NB4 (cell line): ENCODE results near the gene CACNA2D4.

Experiments used
- CTCF ChIP-seq: IDR thresholded peaks from one replicate; pipeline ENCODE4 v1.5.1; 2012; ENCODE audit warnings: low read depth, low read length
- MAX ChIP-seq: IDR thresholded peaks from 2 replicates; pipeline ENCODE4 v1.6.1; 2011; ENCODE audit warnings: low read depth, low read length
- MYC ChIP-seq: IDR thresholded peaks from 2 replicates; pipeline ENCODE4 v1.6.1; 2011; ENCODE audit warnings: low read depth, low read length
- POLR2A ChIP-seq: IDR thresholded peaks from 2 replicates; pipeline ENCODE4 v1.6.1; 2011; ENCODE audit warnings: mild to moderate bottlenecking; ENCODE audit not compliant: insufficient read length; ENCODE audit errors: extremely low read depth

GRCh38 chr12:1857086-1857485 is 61.4 kb downstream of the CACNA2D4 start:
- TF ChIP-seq CTCF (no peak), POLR2A (no peak), MAX (no peak), MYC (no peak)
